ENCODE data around the gene ZNF543.
"Not testable (repeated sequence)": the region's sequence is repeated elsewhere in the genome, so short reads cannot be mapped to it uniquely, and the experiment has no call there.

ZNF543 gene

GRCh38 chr19:57320180-57321084 lies at the start of gene ZNF543:
TSS of gene ZNF543 (plus strand) at chr19:57320472. CDS start at chr19:57320854, 382 bp downstream.
- H3K36me3 ChIP-seq (ENCODE audit: control insufficient read depth in 2 of 2, insufficient read depth in 2 of 2, low read length in 2 of 2): peaks cover 21 to 25% of the 10 kb centered on the region in 2 donors
- peak within 1 kb of the TSS; percentile 95 to 96 for H3K9ac ChIP-seq (ENCODE audit: low read length in 2 of 2)
- peak within 1 kb of the TSS; percentile 88 for H3K27ac ChIP-seq (ENCODE audit: low read length)
- peak within 1 kb of the TSS; percentile 75 to 92 for H3K4me3 ChIP-seq (ENCODE audit: low read length in 2 of 2)
- peaks cover 3 to 4% of the 10 kb centered on the region in 2 donors for H3K9me3 ChIP-seq (ENCODE audit: control insufficient read depth in 2 of 2, low read length in 2 of 2)
- peaks cover 19% of the 10 kb centered on the region for H3K4me1 ChIP-seq (ENCODE audit: control insufficient read depth, insufficient read depth, low read length)
- peaks cover 0 to 4% of the 10 kb centered on the region in 2 donors for H3K27me3 ChIP-seq (ENCODE audit: control insufficient read depth in 1 of 2, insufficient read depth in 2 of 2, low read length in 2 of 2)

DNA sequence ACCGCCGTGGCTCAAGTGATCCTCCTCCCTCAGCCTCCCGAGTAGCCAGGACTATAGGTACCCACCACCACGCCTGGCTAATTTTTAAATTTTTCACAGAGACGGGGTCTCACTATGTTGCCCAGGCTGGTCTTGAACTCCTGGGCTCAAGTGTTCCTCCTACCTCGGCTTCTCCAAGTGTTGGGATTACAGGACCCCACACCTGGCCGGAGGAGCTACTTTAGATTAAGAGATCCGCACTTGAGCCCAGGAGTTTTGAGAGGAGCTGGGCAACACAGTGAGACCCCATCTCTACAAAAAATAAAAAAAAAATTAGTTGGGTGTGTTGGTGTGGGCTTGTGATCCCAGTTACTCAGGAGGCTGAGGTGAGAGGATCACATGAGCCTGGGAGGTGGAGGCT lies 49.0 kb upstream of the ZNF543 start:
- Histone ChIP-seq H3K9me3 (ENCODE audit: control insufficient read depth in 2 of 2, low read length in 2 of 2) (no peaks in the 10 kb centered on the region), H3K36me3 (ENCODE audit: control insufficient read depth in 2 of 2, insufficient read depth in 2 of 2, low read length in 2 of 2) (peaks cover 4 to 9% of the 10 kb centered on the region in 2 donors), H3K27me3 (ENCODE audit: control insufficient read depth in 1 of 2, insufficient read depth in 2 of 2, low read length in 2 of 2) (no peaks in the 10 kb centered on the region), H3K27ac (ENCODE audit: low read length) (no peak overlapping the region), H3K9ac (ENCODE audit: low read length in 2 of 2) (no peak overlapping the region), H3K4me1 (ENCODE audit: control insufficient read depth, insufficient read depth, low read length) (no peaks in the 10 kb centered on the region), H3K4me3 (ENCODE audit: low read length in 2 of 2) (no peak overlapping the region)

DNA sequence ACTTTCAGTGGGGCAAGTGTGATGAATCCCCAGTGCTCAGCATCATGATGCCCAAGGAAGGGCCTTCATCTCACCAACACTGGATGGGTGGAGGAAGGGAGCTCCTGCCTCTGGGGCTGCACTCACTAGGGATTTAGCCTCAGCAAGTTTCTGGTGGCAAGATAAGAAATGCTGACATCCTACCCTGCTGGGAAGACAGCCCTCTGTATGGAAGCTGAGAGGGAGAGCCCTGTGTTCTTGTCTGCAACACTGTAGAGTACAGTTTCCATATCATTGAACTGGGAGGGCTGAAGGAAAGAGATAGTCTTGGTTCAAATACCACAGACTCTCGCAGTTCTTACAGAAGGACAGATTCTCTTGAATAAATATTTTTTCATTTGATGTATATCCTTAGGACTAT lies 47.3 kb upstream of the ZNF543 start:
- Histone ChIP-seq H3K36me3 (ENCODE audit: control insufficient read depth in 2 of 2, insufficient read depth in 2 of 2, low read length in 2 of 2) (peaks cover 6 to 9% of the 10 kb centered on the region in 2 donors), H3K4me3 (ENCODE audit: low read length in 2 of 2) (no peak overlapping the region)

GRCh38 chr19:57276430-57276829 lies 43.8 kb upstream of the ZNF543 start:
- Histone ChIP-seq H3K9me3 (ENCODE audit: control insufficient read depth in 2 of 2, low read length in 2 of 2) (no peaks in the 10 kb centered on the region), H3K27ac (ENCODE audit: low read length) (no peak overlapping the region), H3K36me3 (ENCODE audit: control insufficient read depth in 2 of 2, insufficient read depth in 2 of 2, low read length in 2 of 2) (peaks cover 2 to 6% of the 10 kb centered on the region in 2 donors), H3K9ac (ENCODE audit: low read length in 2 of 2) (no peak overlapping the region), H3K4me1 (ENCODE audit: control insufficient read depth, insufficient read depth, low read length) (peaks cover 18% of the 10 kb centered on the region), H3K4me3 (ENCODE audit: low read length in 2 of 2) (no peak overlapping the region), H3K27me3 (ENCODE audit: control insufficient read depth in 1 of 2, insufficient read depth in 2 of 2, low read length in 2 of 2) (no peaks in the 10 kb centered on the region)

More for the DNA sequence above, 47.3 kb upstream of the ZNF543 start:
- Histone ChIP-seq H3K9me3 (ENCODE audit: control insufficient read depth in 2 of 2, low read length in 2 of 2) (no peaks in the 10 kb centered on the region), H3K9ac (ENCODE audit: low read length in 2 of 2) (no peak overlapping the region), H3K27me3 (ENCODE audit: control insufficient read depth in 1 of 2, insufficient read depth in 2 of 2, low read length in 2 of 2) (no peaks in the 10 kb centered on the region), H3K27ac (ENCODE audit: low read length) (no peak overlapping the region), H3K4me1 (ENCODE audit: control insufficient read depth, insufficient read depth, low read length) (no peaks in the 10 kb centered on the region)

DNA sequence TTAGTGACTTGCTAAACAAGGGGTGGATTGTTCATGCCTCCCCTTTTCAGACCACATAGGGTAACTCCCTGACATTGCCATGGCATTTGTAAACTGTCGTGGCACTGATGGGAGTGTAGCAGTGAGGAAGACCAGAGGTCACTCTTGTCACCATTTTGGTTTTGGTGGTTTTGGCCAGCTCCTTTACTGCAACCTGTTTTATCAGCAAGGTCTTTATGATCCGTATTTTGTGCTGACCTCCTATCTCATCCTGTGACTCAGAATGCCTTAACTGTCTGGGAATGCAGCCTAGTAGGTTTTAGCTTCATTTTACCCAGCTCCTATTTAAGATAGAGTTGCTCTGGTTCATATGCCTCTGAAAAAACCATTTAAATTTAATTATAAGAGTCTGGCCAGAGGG lies 41.8 kb upstream of the ZNF543 start:
- H3K4me3 ChIP-seq (ENCODE audit: low read length in 2 of 2); H3K9ac ChIP-seq (ENCODE audit: low read length in 2 of 2); H3K9me3 ChIP-seq (ENCODE audit: control insufficient read depth in 2 of 2, low read length in 2 of 2); H3K36me3 ChIP-seq (ENCODE audit: control insufficient read depth in 2 of 2, insufficient read depth in 2 of 2, low read length in 2 of 2); H3K27ac ChIP-seq (ENCODE audit: low read length); H3K27me3 ChIP-seq (ENCODE audit: control insufficient read depth in 1 of 2, insufficient read depth in 2 of 2, low read length in 2 of 2): not testable (repeated sequence)
- H3K4me1 ChIP-seq (ENCODE audit: control insufficient read depth, insufficient read depth, low read length): peaks cover 32% of the 10 kb centered on the region

- no peaks in the 10 kb centered on the region for H3K9me3 ChIP-seq (ENCODE audit: control insufficient read depth in 2 of 2, low read length in 2 of 2)
- H3K36me3 ChIP-seq (ENCODE audit: control insufficient read depth in 2 of 2, insufficient read depth in 2 of 2, low read length in 2 of 2): peaks cover 8 to 11% of the 10 kb centered on the region in 2 donors
- H3K27ac ChIP-seq (ENCODE audit: low read length): peak overlapping the region; percentile 99
- H3K9ac ChIP-seq (ENCODE audit: low read length in 2 of 2): peak overlapping the region; percentile 96 to 100
- peaks cover 34% of the 10 kb centered on the region for H3K4me1 ChIP-seq (ENCODE audit: control insufficient read depth, insufficient read depth, low read length)
- no peaks in the 10 kb centered on the region for H3K27me3 ChIP-seq (ENCODE audit: control insufficient read depth in 1 of 2, insufficient read depth in 2 of 2, low read length in 2 of 2)
- peak overlapping the region; percentile 93 to 98 for H3K4me3 ChIP-seq (ENCODE audit: low read length in 2 of 2)
Measured at GRCh38 chr19:57279418-57280164, 40.7 kb upstream of the ZNF543 start.

DNA sequence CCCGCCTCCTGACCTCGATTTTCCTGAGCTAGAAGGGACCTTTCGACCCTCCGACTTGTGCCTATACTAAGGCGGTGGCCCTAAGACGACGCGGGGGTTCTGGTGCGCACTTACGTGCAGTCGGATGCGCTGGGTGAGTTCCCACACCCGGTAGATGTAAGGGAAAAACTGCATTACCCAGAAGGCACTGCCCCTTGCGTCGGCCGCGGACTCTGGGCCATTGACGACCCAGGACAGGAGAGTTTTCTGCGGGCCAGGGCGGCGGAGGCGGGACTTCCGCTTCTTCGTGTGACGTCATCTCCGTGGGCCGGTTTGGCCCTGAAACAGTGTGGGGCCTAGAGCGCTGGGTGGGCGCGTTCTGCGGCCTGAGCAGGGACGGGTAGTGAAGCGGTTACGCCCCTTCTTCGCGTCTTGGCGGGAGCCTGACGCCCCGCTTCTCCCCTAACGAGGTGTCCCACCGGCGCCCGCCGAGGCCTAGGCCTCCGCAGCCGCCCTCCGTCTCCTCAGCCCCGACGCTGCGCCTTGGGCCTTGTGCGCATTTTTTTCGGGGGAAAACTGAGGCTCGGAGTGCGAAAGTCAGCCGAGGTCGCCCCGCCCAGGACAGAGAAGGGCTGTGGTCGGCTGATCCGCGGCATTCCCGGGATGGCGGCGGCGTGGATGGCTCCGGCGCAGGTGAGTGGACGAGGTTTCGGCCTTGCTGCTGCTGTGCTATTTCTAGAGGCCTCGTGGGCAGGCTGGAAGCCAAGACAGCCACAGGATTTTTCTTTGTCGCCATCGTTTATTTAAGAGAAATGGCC lies 39.9 kb upstream of the ZNF543 start, which contains the start of gene ZNF460:
TSS of gene ZNF460 (plus strand) at position 321 of the 797 bp plus-strand sequence. CDS start at position 643, 322 bp downstream.
- Histone ChIP-seq H3K27me3 (ENCODE audit: control insufficient read depth in 1 of 2, insufficient read depth in 2 of 2, low read length in 2 of 2) (no peaks in the 10 kb centered on the region), H3K36me3 (ENCODE audit: control insufficient read depth in 2 of 2, insufficient read depth in 2 of 2, low read length in 2 of 2) (peaks cover 13 to 17% of the 10 kb centered on the region in 2 donors), H3K4me1 (ENCODE audit: control insufficient read depth, insufficient read depth, low read length) (peaks cover 34% of the 10 kb centered on the region), H3K9me3 (ENCODE audit: control insufficient read depth in 2 of 2, low read length in 2 of 2) (no peaks in the 10 kb centered on the region), H3K9ac (ENCODE audit: low read length in 2 of 2) (peak within 1 kb of the TSS; percentile 96 to 100), H3K4me3 (ENCODE audit: low read length in 2 of 2) (peak within 1 kb of the TSS; percentile 93 to 98), H3K27ac (ENCODE audit: low read length) (peak within 1 kb of the TSS; percentile 99)

GRCh38 chr19:57280962-57281400 lies 39.3 kb upstream of the ZNF543 start:
- peak overlapping the region; percentile 96 to 100 for H3K9ac ChIP-seq (ENCODE audit: low read length in 2 of 2)
- peak overlapping the region; percentile 93 to 98 for H3K4me3 ChIP-seq (ENCODE audit: low read length in 2 of 2)
- peaks cover 34% of the 10 kb centered on the region for H3K4me1 ChIP-seq (ENCODE audit: control insufficient read depth, insufficient read depth, low read length)
- peaks cover 18 to 23% of the 10 kb centered on the region in 2 donors for H3K36me3 ChIP-seq (ENCODE audit: control insufficient read depth in 2 of 2, insufficient read depth in 2 of 2, low read length in 2 of 2)
- H3K27me3 ChIP-seq (ENCODE audit: control insufficient read depth in 1 of 2, insufficient read depth in 2 of 2, low read length in 2 of 2): no peaks in the 10 kb centered on the region
- no peaks in the 10 kb centered on the region for H3K9me3 ChIP-seq (ENCODE audit: control insufficient read depth in 2 of 2, low read length in 2 of 2)
- H3K27ac ChIP-seq (ENCODE audit: low read length): peak overlapping the region; percentile 99

- Histone ChIP-seq H3K27ac (ENCODE audit: low read length) (no peak overlapping the region), H3K9ac (ENCODE audit: low read length in 2 of 2) (no peak overlapping the region), H3K4me1 (ENCODE audit: control insufficient read depth, insufficient read depth, low read length) (peaks cover 34% of the 10 kb centered on the region)
Measured at GRCh38 chr19:57282011-57282643, 38.1 kb upstream of the ZNF543 start.

More at GRCh38 chr19:57282011-57282643, 38.1 kb upstream of the ZNF543 start:
- Histone ChIP-seq H3K27me3 (ENCODE audit: control insufficient read depth in 1 of 2, insufficient read depth in 2 of 2, low read length in 2 of 2) (no peaks in the 10 kb centered on the region), H3K4me3 (ENCODE audit: low read length in 2 of 2) (peak overlapping the region; percentile 93 to 98), H3K36me3 (ENCODE audit: control insufficient read depth in 2 of 2, insufficient read depth in 2 of 2, low read length in 2 of 2) (peaks cover 21 to 29% of the 10 kb centered on the region in 2 donors), H3K9me3 (ENCODE audit: control insufficient read depth in 2 of 2, low read length in 2 of 2) (no peaks in the 10 kb centered on the region)

Measured in stomach smooth muscle (tissue), 2 donors.